Measurements from ENCODE around the gene GTF2F1.

- TF ChIP-seq CTCF (conservative IDR thresholded peaks at IDR 0.05 in 1 of 2, IDR thresholded peaks at IDR 0.05 in 1 of 2; ENCODE audit: low read depth in 1 of 2, low read length in 2 of 2) (no peak), EZH2 (IDR thresholded peaks at IDR 0.05; ENCODE audit: low read length, missing control alignments) (no peak)
These were observed 14.5 kb downstream of the GTF2F1 start for GRCh38 chr19:6378486-6378885.

Data from fibroblast of lung (primary cell).